Stimulated activated naive B cell treated with anti-CD40 and anti-IgM and Interleukin-4, amounts not matched to agents 10 μg/mL and 1 μg/mL and 100 μg/mL, for 72 hours (primary cell): ENCODE data around the gene FHIT.

Experiments used
- ATAC-seq, 2 donors: fragments of 150-1000 bp; cut with Tn5 transposase; replicated peaks; 2 replicates each; pipeline ENCODE4 v1.10.0; 2021; ENCODE audit warnings: moderate library complexity in 1 of 2
- DNase-seq: peaks from one replicate; pipeline ENCODE4 v3.0.0; 2021
- H3K27ac Mint-ChIP-seq: one replicate; pipeline ENCODE4 v1.8.0; 2022; ENCODE audit warnings: mild to moderate bottlenecking, mixed read lengths
- H3K27me3 Mint-ChIP-seq, 2 donors: one replicate each; pipeline ENCODE4 v1.8.0; 2022; ENCODE audit warnings: mixed read lengths in 2 of 2
- H3K36me3 Mint-ChIP-seq, 2 donors: one replicate each; pipeline ENCODE4 v1.8.0; 2022; ENCODE audit warnings: mixed read lengths in 2 of 2, mild to moderate bottlenecking in 1 of 2
- H3K4me1 Mint-ChIP-seq, 2 donors: one replicate each; pipeline ENCODE4 v1.8.0; 2022; ENCODE audit warnings: mixed read lengths in 2 of 2, mild to moderate bottlenecking in 1 of 2
- H3K4me3 Mint-ChIP-seq, 2 donors: one replicate each; pipeline ENCODE4 v1.8.0; 2022; ENCODE audit warnings: mild to moderate bottlenecking in 2 of 2, mixed read lengths in 2 of 2, moderate library complexity in 1 of 2
- H3K9me3 Mint-ChIP-seq, 2 donors: one replicate each; pipeline ENCODE4 v1.8.0; 2022; ENCODE audit warnings: mixed read lengths in 2 of 2, mild to moderate bottlenecking in 1 of 2

FHIT gene

DNA sequence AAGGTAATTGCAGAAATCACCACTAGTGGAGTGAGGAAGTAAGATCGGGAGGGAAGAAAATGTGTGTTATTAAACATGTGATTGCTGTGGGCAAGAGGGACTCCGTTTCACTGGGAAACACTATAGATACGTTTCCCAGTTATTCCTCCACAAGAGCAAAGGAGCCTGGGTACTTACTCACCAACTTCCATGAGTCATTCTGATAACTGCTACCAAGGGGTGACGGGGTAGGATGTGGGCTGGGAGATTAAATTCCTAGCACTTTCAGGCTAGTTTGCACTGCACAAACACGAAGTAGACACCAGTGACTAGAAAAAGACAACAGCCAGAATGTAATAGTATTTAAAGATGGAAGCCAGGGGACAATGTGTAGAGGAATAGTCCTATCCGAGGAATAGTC, 1388.6 kb downstream of the FHIT start:
- Mint-ChIP-seq H3K4me1 (peaks cover 6 to 24% of the 10 kb centered on the region in 2 donors), H3K36me3 (peaks cover 5 to 17% of the 10 kb centered on the region in 2 donors), H3K9me3 (peaks cover 5 to 12% of the 10 kb centered on the region in 2 donors), H3K27ac (no peak overlapping the region), H3K27me3 (no peaks in the 10 kb centered on the region), H3K4me3 (no peak overlapping the region)
- ATAC-seq (no peak), DNase-seq (no peak)

DNA sequence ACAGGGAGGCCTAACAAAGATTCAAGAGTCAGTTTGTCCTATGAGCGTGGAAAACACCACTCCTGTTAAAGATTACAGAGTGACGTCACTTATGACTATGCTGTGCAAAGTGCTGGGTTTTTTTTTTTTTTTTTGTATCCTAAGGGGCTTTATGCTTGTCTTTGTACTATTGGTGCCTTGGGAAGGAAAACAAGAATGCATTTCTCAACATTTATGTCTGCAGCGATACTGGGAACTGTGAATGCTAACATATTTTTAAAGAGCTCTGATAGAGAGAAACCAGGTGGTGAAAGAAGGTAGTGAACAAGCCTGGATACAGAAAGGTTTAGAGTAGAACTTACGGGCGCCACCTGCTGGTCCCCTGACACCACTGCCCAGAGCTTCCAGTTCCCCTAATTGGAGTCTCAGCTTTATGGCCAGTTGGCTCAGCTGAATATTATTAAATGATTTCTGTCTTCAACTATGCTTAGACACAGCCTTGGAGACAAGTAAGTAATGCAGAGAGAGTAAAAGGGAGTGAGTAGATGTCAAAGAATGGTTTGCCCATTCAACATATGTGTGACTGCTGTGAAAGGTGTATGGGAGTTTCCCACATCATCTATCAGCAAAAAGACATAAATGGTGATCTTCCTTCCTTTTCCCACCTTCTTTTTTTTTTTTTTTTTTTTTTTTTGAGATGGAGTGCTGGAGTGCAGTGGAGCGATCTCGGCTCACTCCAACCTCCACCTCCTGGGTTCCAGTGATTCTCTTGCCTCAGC, 1393.5 kb downstream of the FHIT start:
- Mint-ChIP-seq H3K36me3 (peaks cover 5 to 9% of the 10 kb centered on the region in 2 donors), H3K9me3 (peaks cover 4 to 6% of the 10 kb centered on the region in 2 donors), H3K4me1 (peaks cover 4 to 14% of the 10 kb centered on the region in 2 donors), H3K27ac (peak overlapping the region; percentile 17), H3K27me3 (no peaks in the 10 kb centered on the region), H3K4me3 (peak overlapping the region; percentile 23)
- DNase-seq = peak; percentile 65
- peak; percentile 99 for ATAC-seq

DNA sequence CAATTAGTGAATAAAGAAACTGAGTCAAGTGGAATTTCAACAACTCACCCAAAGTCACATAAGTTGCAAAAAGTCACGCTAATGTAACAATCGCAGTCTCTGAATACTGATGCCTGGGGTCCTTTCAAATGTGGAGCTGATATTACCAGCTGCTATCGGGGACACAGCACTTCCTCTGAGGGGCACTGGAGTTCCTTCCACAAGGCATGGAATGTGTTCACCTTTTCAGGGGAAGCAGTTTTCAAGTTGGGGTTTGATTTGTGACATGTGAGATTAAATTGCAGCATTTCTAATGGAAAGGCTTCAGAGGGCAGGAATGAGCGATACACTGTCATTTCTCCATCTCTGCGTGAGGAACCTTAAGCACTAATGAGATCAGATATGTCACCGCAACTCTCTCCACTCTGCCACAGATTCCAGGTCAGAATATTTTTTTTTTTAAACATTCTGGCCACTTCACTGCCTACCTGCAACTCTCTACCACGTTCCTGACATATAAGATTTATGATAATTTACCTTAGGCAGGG, 1394.3 kb downstream of the FHIT start:
- H3K27me3 Mint-ChIP-seq = no peaks in the 10 kb centered on the region
- no peak overlapping the region for H3K4me3 Mint-ChIP-seq
- DNase-seq (no peak), ATAC-seq (no peak)
- H3K9me3 Mint-ChIP-seq = peaks cover 0 to 1% of the 10 kb centered on the region in 2 donors
- H3K4me1 Mint-ChIP-seq = peaks cover 4 to 14% of the 10 kb centered on the region in 2 donors
- no peak overlapping the region for H3K27ac Mint-ChIP-seq
- peaks cover 1 to 2% of the 10 kb centered on the region in 2 donors for H3K36me3 Mint-ChIP-seq

DNA sequence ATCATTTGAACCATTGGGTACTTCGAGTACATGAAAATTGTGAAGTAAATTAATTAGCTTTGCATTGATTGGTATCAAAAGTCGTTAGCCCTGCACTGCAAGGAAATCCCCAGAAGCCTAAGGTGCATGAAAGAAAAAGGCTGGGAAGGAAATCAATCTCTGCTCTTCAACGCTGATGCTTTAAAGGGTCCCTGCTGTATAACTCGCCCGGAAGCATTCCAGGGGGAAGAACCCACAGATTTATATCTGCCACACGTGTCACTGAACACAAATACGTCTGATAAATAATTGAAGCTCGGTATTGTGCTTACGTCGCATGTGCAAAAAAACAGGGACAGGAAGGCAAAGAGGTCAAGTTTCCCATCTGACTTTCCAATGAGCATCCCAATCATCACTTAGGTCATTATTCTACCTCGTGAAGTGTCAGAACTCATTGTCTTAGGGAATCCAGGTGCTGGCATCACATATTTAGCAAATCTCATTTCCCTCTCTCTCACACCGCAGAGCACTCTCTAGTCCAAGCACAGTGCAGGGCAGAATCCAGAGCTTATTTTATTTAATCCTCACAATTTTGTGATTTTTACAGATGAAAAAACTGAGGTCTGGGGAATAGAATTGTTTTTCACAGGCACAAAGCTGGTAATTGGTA, 1397.1 kb downstream of the FHIT start:
- DNase-seq = no peak
- no peaks in the 10 kb centered on the region for H3K27me3 Mint-ChIP-seq
- H3K9me3 Mint-ChIP-seq = no peaks in the 10 kb centered on the region
- no peaks in the 10 kb centered on the region for H3K36me3 Mint-ChIP-seq
- H3K27ac Mint-ChIP-seq = no peak overlapping the region
- H3K4me1 Mint-ChIP-seq = peaks cover 4 to 14% of the 10 kb centered on the region in 2 donors
- no peak for ATAC-seq
- H3K4me3 Mint-ChIP-seq = no peak overlapping the region

DNA sequence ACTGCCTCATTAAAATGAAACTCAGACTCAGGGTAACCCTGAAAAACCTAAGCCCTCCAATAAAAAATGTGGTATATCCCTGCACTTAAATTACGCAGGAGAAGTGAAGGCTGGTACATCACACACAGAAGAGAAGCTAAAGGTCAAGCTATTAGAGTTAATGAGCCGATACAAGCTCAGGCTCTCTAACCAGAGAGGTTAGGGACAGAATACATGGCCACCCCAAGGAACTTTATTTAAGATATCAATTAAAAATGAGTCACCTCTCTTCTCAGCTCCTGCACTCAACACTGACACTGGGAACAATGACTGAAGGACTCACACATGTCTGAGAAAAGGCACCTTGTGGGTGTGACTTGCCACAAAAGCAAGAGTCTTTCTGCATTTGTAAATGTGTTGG, 1400.8 kb downstream of the FHIT start:
- Mint-ChIP-seq H3K4me3 (no peak overlapping the region), H3K9me3 (peaks cover 5 to 7% of the 10 kb centered on the region in 2 donors), H3K36me3 (peaks cover 3 to 5% of the 10 kb centered on the region in 2 donors), H3K27me3 (no peaks in the 10 kb centered on the region), H3K27ac (no peak overlapping the region), H3K4me1 (peaks cover 2% of the 10 kb centered on the region in 2 donors)
- no peak for DNase-seq
- ATAC-seq = no peak

DNA sequence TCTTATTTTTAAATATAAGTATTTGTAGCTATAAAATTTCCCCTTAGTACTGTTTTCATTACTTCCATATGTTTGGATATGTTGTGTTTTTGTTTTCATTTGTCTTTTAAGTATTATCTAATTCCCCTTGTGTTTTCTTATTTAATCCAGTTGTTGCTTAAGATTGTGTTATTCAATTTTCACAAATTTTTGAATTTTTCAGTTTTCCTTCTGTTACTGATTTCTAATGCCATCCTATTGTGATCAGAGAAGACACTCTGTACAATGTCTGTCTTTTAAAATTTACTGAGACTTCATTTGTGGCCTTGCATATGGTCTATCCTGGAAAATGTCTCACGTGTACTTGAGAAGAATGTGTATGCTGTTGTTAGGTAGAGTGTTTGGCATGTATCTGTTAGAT, 1405.9 kb downstream of the FHIT start:
- Mint-ChIP-seq H3K27me3 (no peaks in the 10 kb centered on the region), H3K27ac (no peak overlapping the region), H3K9me3 (peaks cover 9 to 12% of the 10 kb centered on the region in 2 donors), H3K4me1 (peaks cover 23 to 44% of the 10 kb centered on the region in 2 donors), H3K36me3 (peaks cover 5 to 8% of the 10 kb centered on the region in 2 donors), H3K4me3 (no peak overlapping the region)
- DNase-seq (no peak), ATAC-seq (no peak)

DNA sequence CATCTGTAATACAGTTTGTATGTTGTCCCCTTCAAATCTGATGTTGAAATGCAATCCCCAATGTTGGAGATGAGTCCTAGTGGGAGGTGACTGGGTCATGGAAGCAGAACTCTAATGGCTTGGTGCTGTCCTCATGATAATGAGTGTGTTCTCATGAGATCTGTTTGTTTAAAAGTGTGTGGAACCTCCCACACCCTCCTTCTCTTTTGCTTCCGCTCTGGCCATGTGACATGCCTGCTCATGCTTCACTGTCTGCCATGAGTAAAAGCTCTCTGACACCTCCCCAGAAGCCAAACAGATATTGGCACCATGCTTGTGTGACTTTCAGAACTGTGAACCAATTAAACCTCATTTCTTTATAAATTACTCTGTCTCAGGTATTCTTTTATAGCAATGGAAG, 1407.4 kb downstream of the FHIT start:
- Mint-ChIP-seq H3K9me3 (peaks cover 9 to 12% of the 10 kb centered on the region in 2 donors), H3K27me3 (no peaks in the 10 kb centered on the region), H3K36me3 (peaks cover 5 to 8% of the 10 kb centered on the region in 2 donors), H3K4me1 (peaks cover 31 to 59% of the 10 kb centered on the region in 2 donors), H3K27ac (no peak overlapping the region), H3K4me3 (no peak overlapping the region)
- ATAC-seq (no peak), DNase-seq (no peak)

DNA sequence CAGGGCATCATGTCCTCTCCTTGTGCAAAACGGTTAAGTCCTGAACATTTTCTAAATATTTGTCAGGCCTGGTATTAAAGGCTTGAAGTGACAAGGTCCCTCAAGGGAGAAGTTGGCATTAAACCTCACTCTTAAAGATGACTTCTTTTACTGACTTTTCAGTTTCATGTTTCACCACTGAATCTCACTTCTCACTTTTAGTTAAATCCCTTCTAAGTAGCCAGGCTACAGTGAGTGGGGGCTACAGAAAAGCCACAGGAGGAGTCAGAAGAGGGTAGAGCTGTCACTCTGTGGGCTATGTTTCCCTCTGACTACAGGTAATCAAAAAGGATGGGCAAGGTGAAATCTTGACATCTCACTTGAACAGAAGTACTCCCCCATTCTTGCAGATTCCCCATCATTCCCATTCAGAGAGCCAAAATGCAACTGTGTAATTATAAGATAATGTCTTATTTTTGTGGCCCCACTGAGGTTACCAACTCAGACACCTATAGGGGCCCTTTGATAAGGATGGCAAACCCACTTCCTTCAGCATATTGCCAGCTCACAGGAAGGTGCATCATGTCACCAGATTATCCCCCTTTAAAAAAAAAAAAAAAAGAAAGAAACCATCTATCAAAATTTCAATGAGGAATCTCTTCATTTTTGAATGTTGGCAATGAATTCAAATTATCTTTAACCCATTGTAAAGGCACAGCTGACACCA, 1411.3 kb downstream of the FHIT start:
- peak overlapping the region; percentile 99 for H3K27ac Mint-ChIP-seq
- peaks cover 36 to 69% of the 10 kb centered on the region in 2 donors for H3K4me1 Mint-ChIP-seq
- peak; percentile 58 for DNase-seq
- no peaks in the 10 kb centered on the region for H3K27me3 Mint-ChIP-seq
- H3K9me3 Mint-ChIP-seq = peaks cover 4 to 5% of the 10 kb centered on the region in 2 donors
- peaks cover 3 to 4% of the 10 kb centered on the region in 2 donors for H3K36me3 Mint-ChIP-seq
- ATAC-seq = peak; percentile 92 to 93
- peak overlapping the region; percentile 78 to 80 for H3K4me3 Mint-ChIP-seq

DNA sequence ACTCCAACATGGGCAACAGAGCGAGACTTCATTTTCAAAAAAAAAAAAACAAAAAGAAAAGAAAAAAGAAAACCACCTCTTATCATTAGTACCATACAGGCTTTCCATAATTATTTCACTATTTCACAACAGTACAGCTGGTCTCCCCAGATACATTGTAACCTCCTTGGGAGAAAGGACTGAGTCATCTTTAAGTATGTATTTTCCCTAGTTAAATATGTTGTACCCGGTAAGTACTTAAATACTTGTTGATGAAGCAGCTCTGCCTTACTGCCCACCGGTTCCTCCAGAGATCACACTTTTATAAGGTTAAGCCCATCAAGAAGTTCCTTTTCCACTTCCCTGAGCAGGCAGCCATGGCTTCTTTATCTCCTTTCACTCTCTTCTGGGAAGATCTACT, 1412.0 kb downstream of the FHIT start:
- H3K9me3 Mint-ChIP-seq = peaks cover 2 to 3% of the 10 kb centered on the region in 2 donors
- DNase-seq = peak; percentile 39
- peaks cover 2 to 5% of the 10 kb centered on the region in 2 donors for H3K36me3 Mint-ChIP-seq
- peaks cover 32 to 62% of the 10 kb centered on the region in 2 donors for H3K4me1 Mint-ChIP-seq
- peak overlapping the region; percentile 99 for H3K27ac Mint-ChIP-seq
- H3K27me3 Mint-ChIP-seq = no peaks in the 10 kb centered on the region
- ATAC-seq = peak; percentile 71 to 73
- H3K4me3 Mint-ChIP-seq = peak overlapping the region; percentile 78 to 80

DNA sequence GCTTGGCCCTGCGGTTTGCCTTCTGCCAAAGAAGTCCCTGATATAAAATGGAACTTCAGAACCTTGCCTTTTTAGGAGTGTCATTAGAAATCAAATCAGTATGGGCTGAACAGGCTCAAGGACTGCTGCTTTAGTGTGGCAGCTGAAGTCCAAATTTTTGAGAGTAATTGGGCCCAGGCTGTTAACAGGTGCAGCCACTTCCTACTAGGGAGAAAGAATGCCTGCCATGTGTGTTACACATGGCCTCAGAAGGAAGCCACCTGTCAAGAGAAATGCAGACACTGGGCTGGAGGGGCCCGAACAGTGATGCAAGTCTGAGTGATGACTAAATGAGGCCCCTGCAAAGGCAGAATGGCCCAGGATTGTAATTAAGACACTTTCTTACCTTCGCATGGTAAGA, 1414.7 kb downstream of the FHIT start:
- H3K4me1 Mint-ChIP-seq = peaks cover 27 to 43% of the 10 kb centered on the region in 2 donors
- ATAC-seq = no peak
- H3K36me3 Mint-ChIP-seq = peaks cover 3 to 9% of the 10 kb centered on the region in 2 donors
- no peaks in the 10 kb centered on the region for H3K27me3 Mint-ChIP-seq
- H3K27ac Mint-ChIP-seq = no peak overlapping the region
- peaks cover 0 to 6% of the 10 kb centered on the region in 2 donors for H3K9me3 Mint-ChIP-seq
- no peak overlapping the region for H3K4me3 Mint-ChIP-seq
- DNase-seq = no peak

DNA sequence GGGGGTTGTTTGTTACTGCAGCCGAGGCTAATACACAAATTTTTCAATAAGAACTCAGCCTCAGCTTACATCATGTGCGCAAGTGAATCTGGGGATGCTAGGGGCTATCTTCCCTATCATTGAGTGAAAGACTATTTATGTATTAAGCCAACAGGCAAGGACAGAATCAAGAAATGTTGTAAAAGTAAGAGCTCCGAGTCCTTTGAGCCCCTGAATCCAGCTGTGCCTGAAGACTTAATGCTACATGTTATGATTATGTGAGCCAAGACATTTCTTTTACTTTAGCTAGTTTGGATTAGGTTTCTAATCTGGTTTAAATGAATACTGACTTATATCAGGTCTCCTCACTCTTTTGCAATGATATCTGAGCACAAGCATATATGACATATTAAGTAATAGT, 1418.5 kb downstream of the FHIT start:
- no peak for DNase-seq
- Mint-ChIP-seq H3K9me3 (peaks cover 0 to 6% of the 10 kb centered on the region in 2 donors), H3K36me3 (peaks cover 3 to 9% of the 10 kb centered on the region in 2 donors), H3K4me1 (peaks cover under 1 to 10% of the 10 kb centered on the region in 2 donors), H3K4me3 (no peak overlapping the region), H3K27me3 (no peaks in the 10 kb centered on the region), H3K27ac (no peak overlapping the region)
- no peak for ATAC-seq

DNA sequence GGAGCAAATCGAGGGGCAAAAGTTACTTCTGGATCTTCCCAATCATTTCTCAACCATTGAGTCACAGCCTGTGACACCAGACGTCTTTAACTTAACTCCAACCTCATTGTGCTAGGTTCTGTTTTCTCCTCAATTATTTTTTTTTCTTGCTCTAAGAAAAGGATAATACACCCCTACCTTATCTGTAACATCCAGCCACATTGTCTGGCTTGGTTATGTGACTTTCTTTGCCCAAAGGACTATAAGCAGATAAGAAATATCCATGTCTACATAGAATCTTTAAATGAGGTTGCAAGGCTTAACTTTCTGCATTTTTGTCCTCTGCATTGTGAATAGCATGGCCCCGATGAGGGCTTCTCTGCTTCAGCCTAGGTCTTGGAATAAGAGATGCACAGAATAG, 1419.0 kb downstream of the FHIT start:
- Mint-ChIP-seq H3K4me1 (peaks cover 0 to 9% of the 10 kb centered on the region in 2 donors), H3K4me3 (no peak overlapping the region), H3K36me3 (peaks cover 3 to 9% of the 10 kb centered on the region in 2 donors), H3K27me3 (no peaks in the 10 kb centered on the region), H3K9me3 (peaks cover 0 to 6% of the 10 kb centered on the region in 2 donors), H3K27ac (no peak overlapping the region)
- ATAC-seq (no peak), DNase-seq (no peak)

DNA sequence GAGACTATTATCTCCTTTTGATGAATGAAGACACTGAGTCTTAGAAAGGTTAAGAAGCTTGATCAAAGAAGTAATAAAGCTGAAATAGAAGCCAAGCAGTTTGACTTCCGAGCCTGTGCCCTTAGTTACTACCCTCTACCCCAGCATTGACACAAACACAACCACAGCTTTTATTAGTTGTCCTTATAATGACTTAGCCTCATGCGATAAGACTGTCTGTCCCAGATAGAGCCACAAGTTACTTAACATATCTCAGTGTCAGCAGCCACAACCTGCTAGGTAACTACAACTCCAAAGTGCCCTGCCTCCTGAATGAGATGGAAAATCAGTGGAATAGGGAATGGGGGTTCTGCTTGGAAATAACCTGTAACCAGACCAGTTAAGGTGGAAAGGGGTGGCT, 1419.9 kb downstream of the FHIT start:
- H3K27me3 Mint-ChIP-seq = no peaks in the 10 kb centered on the region
- peaks cover 0 to 7% of the 10 kb centered on the region in 2 donors for H3K4me1 Mint-ChIP-seq

DNA sequence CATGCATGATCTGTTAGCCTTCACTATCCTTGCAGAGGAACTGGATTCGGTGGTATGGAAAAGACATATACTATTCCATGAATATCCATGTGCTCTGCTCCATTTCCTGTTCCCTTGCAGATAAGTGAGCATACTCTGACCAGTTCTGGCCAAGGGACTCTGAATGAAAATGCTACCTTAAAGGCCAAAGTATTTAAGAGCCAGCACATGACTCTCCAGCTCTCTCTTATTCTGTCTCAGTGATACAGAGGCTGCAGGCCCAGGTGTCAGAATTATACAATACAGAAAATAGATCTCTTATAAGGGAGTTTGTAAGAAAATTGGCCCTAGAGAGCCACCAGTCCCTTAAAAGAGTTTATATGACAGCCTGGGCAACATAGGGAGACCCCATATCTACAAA, 1421.7 kb downstream of the FHIT start:
- DNase-seq = no peak
- H3K27me3 Mint-ChIP-seq = no peaks in the 10 kb centered on the region
- H3K9me3 Mint-ChIP-seq = peaks cover 0 to 4% of the 10 kb centered on the region in 2 donors
- no peak for ATAC-seq
- H3K36me3 Mint-ChIP-seq = peaks cover 3 to 5% of the 10 kb centered on the region in 2 donors
- peaks cover 0 to 5% of the 10 kb centered on the region in 2 donors for H3K4me1 Mint-ChIP-seq
- H3K4me3 Mint-ChIP-seq = no peak overlapping the region
- H3K27ac Mint-ChIP-seq = no peak overlapping the region

More for the DNA sequence above, 1419.9 kb downstream of the FHIT start:
- ATAC-seq = no peak
- DNase-seq = no peak
- Mint-ChIP-seq H3K4me3 (no peak overlapping the region), H3K27ac (no peak overlapping the region), H3K9me3 (peaks cover 0 to 6% of the 10 kb centered on the region in 2 donors), H3K36me3 (peaks cover 3 to 9% of the 10 kb centered on the region in 2 donors)
